ENCODE data around the gene MRC2.

DNA sequence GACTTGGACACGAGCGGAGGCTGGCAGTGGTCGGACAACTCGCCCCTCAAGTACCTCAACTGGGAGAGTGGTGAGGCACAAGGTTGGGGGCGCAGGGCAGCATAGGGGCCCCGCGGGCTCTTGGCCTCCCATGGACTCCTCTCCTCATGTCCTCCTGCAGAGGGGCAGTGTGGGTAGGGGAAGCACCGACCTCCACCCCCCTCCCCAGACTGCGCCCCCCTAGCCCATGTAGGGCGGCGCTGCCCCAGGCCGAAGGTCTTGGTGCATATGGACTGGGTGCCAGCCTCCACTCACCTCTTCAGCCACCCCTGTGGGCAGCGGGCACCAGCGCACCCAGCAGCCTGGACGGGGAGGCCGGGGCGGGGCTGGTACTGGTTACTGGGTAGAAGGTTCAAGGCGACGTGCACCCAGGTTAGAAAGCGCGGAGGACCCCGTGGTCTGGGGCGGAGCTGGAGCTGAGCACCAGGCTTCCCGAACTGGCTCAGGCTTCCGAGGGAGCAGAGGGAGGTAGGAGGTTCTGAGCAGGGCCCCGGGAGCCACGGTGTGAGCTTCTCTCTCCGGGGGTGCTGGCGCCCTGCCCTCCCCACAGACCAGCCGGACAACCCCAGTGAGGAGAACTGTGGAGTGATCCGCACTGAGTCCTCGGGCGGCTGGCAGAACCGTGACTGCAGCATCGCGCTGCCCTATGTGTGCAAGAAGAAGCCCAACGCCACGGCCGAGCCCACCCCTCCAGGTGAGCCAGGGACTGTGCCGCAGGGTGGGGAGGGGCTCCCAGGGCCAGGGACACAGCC, 39.5 kb downstream of the MRC2 start:
- TF ChIP-seq POLR2A (IDR thresholded peaks at IDR 0.05) (no peak), POLR2AphosphoS5 (IDR thresholded peaks at IDR 0.05) (no peak), EP300 (IDR thresholded peaks at IDR 0.05; ENCODE audit: low read depth) (no peak)
- TF ChIP-seq, protein P1, sequence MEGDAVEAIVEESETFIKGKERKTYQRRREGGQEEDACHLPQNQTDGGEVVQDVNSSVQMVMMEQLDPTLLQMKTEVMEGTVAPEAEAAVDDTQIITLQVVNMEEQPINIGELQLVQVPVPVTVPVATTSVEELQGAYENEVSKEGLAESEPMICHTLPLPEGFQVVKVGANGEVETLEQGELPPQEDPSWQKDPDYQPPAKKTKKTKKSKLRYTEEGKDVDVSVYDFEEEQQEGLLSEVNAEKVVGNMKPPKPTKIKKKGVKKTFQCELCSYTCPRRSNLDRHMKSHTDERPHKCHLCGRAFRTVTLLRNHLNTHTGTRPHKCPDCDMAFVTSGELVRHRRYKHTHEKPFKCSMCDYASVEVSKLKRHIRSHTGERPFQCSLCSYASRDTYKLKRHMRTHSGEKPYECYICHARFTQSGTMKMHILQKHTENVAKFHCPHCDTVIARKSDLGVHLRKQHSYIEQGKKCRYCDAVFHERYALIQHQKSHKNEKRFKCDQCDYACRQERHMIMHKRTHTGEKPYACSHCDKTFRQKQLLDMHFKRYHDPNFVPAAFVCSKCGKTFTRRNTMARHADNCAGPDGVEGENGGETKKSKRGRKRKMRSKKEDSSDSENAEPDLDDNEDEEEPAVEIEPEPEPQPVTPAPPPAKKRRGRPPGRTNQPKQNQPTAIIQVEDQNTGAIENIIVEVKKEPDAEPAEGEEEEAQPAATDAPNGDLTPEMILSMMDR (IDR thresholded peaks at IDR 0.05), result no peak
